Rectal smooth muscle tissue (tissue), 1 donor: ENCODE results near the gene PGA5.
"Not testable (repeated sequence)": the region's sequence is repeated elsewhere in the genome, so short reads cannot be mapped to it uniquely, and the experiment has no call there.

Source experiments
- H3K27ac ChIP-seq: one replicate; pipeline ENCODE4 v1.7.0; 2013; ENCODE audit warnings: low read depth, low read length, inconsistent platforms
- H3K27me3 ChIP-seq: one replicate; pipeline ENCODE4 v1.7.0; 2013; ENCODE audit warnings: low read length; ENCODE audit not compliant: control insufficient read depth, insufficient read depth
- H3K36me3 ChIP-seq: one replicate; pipeline ENCODE4 v1.7.0; 2013; ENCODE audit warnings: low read length; ENCODE audit not compliant: control insufficient read depth, insufficient read depth
- H3K4me1 ChIP-seq: one replicate; pipeline ENCODE4 v1.7.0; 2013; ENCODE audit warnings: low read length; ENCODE audit not compliant: control insufficient read depth, insufficient read depth
- H3K4me3 ChIP-seq: one replicate; pipeline ENCODE4 v1.7.0; 2013; ENCODE audit warnings: low read length
- H3K9ac ChIP-seq: one replicate; pipeline ENCODE4 v1.7.0; 2013; ENCODE audit warnings: low read length

Gene PGA5

DNA sequence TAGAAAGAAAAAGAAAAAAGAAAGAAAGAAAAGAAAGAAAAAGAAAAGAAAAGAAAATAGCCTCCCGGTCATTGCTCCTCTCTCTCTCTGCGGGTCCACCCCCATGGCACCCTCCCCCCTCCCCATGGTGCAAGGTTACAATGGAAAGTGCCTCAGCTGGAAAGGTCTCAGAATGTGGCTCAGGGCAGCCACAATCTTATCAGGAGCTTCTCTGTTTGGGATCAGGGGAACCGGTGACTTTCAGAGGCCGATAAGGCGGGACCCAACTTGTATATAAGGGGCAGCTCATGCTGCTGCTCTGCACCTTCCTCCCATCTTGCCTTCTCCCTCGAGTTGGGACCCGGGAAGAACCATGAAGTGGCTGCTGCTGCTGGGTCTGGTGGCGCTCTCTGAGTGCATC, at the start of gene PGA5:
Gene PGA5, plus strand, starts transcription at position 301 of the 400 bp plus-strand sequence. Its CDS starts 52 bp downstream, at position 353.
- not testable (repeated sequence) for H3K9ac ChIP-seq, H3K27ac ChIP-seq, H3K4me1 ChIP-seq, H3K4me3 ChIP-seq, H3K27me3 ChIP-seq, H3K36me3 ChIP-seq

DNA sequence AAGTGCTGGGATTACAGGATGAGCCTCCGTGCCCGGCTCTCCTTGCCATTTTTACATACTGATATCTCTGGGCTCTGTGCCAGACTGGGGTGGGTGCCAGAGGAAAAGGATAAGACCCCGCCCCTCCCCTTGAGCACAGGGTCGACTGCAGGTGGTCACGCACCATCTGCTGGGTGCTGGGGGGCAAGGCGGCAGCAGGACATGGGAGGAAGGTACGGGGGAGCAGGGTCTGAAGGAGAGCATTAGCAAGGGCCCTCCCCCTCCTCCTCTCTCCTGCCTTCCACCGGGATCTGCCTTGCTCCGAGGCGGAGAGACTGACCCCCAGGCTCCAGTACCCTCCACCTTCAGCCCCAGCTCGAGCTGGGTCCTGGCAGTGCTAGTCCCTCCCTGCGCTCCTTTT, 47.4 kb upstream of the PGA5 start:
- H3K36me3 ChIP-seq = no peaks in the 10 kb centered on the region
- H3K27me3 ChIP-seq = no peaks in the 10 kb centered on the region
- no peak overlapping the region for H3K4me3 ChIP-seq
- no peak overlapping the region for H3K9ac ChIP-seq
- H3K27ac ChIP-seq = no peak overlapping the region
- H3K4me1 ChIP-seq = no peaks in the 10 kb centered on the region

DNA sequence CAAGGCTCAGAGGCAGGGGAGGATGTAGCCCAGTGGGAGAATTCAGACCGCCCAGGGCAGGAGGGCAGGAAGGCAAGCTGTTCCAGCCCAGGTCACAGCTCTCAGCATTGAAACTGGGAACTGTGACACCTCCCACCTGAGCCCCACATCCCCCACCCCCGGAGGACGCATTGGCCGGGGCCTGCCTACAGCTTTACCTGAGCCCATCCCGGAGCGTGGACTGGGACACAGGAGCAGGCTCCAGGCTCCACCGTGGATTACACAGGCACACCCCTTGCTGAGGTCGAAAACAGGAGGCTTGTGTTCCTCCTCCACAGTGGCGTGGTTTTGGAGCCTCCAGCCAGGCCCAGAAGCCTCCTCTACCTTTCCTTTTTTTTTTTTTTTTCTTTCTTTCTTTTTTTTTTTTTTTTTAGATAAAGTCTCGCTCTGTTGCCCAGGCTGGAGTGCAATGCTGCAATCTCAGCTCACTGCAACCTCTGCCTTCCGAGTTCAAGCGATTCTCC, 46.8 kb upstream of the PGA5 start:
- Histone ChIP-seq H3K4me3 (no peak overlapping the region), H3K27me3 (no peaks in the 10 kb centered on the region), H3K27ac (no peak overlapping the region), H3K36me3 (no peaks in the 10 kb centered on the region), H3K9ac (no peak overlapping the region), H3K4me1 (no peaks in the 10 kb centered on the region)

DNA sequence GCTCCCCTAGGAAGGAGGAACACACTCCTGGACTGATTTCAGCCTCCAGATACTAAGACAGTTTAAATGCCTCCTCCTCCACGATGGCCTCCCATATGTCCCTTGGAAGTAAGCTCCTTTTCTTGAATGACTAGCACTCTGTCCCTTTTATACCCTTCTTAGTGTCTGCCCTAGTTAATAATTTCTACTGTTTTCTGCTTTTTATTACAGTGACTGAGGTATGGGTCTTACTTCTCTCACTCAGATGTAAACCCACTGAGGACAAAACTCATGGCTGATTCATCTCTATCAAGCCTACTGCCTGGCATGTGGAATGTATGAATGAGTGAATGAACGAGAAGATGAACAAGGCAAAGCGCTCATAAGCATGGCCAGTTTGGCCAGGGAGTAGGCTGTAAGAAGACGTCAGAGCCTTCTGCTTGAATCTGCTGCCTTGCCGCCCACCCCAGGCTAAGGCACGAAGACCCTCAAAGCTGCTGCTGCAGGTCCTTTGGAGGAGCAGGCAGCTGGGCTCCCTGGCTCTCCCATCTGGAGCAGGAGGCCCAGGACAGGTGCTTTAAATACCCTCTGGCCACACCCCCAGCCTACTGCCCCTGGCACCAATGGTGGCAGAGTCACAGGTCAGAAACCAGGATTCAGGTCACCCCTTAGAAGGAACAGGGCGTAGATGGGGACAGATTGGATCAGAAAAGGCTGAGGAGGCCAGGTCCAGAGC, 45.8 kb upstream of the PGA5 start:
- Histone ChIP-seq H3K27ac (no peak overlapping the region), H3K36me3 (no peaks in the 10 kb centered on the region), H3K9ac (no peak overlapping the region), H3K27me3 (no peaks in the 10 kb centered on the region), H3K4me1 (no peaks in the 10 kb centered on the region), H3K4me3 (no peak overlapping the region)

DNA sequence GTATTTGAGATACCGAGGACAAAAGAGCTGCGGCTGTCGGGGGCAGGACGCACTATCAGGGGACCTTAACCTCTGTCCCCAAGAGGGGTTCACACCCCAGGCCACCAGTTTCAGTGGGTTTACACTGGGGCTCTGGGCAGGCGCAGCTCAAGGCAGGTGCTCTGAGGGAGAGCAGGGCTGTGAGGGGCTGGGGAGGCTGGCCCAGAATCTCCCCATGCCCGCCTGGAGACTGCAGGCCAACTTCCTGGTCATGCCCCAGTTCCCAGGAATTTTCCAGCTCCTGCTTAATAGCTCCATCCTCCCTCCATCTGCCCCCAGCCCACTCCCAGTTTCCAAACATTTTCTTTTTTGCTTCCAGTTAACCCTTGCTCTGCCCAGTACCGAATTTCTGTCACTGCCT, 45.3 kb upstream of the PGA5 start:
- H3K9ac ChIP-seq = no peak overlapping the region
- H3K27ac ChIP-seq = no peak overlapping the region
- H3K4me1 ChIP-seq = no peaks in the 10 kb centered on the region
- H3K4me3 ChIP-seq = no peak overlapping the region
- H3K36me3 ChIP-seq = no peaks in the 10 kb centered on the region
- no peaks in the 10 kb centered on the region for H3K27me3 ChIP-seq

DNA sequence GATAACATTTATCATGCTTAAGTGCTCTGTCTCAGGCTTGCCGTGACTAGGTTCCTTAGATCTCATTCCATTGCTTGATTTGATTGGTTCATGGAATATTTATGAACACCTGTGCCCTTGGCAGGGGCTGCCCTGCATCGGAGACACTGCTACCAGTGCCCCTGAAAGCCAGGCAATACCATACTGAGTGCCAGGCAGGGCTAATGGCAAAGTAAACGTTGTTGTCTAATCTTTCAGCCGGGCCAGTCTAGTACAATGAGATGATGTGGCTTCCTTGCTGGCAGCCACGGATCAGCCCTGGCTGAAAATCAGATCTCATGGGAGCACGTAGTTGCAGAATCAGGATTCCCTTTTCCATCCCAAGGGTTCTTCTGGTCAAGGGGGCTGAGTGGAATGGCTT, 42.6 kb upstream of the PGA5 start:
- Histone ChIP-seq H3K36me3 (no peaks in the 10 kb centered on the region), H3K9ac (no peak overlapping the region), H3K27me3 (no peaks in the 10 kb centered on the region), H3K4me1 (no peaks in the 10 kb centered on the region), H3K4me3 (no peak overlapping the region), H3K27ac (no peak overlapping the region)

DNA sequence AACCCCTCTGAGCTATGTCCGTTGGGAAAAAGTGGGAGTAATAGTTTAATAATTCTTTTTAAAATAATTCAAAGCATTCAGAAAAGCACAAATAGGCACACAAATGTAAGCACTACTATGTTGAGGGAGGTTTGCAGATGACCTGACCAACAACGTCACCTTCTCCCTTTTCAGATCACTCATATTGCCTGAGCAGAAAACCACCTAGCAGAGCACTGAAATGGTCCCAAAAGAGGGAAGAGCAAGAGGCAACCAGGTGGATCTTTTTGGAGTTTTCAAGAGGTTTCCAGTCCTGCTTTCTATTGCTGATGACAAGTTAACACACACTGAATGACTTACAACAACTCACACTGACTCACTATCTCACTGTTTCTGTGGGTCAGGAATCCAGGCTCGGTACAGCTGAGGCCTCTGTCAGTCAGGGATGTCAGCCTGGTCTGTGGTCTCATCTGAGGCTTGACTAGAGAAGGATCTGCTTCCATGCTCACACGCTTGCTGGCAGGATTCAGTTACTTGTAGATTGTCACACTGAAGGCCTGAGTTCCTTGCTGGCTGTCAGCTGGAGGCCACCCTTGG, 41.9 kb upstream of the PGA5 start:
- no peaks in the 10 kb centered on the region for H3K27me3 ChIP-seq
- H3K36me3 ChIP-seq = no peaks in the 10 kb centered on the region
- H3K4me1 ChIP-seq = no peaks in the 10 kb centered on the region
- no peak overlapping the region for H3K27ac ChIP-seq
- H3K9ac ChIP-seq = no peak overlapping the region
- H3K4me3 ChIP-seq = no peak overlapping the region

DNA sequence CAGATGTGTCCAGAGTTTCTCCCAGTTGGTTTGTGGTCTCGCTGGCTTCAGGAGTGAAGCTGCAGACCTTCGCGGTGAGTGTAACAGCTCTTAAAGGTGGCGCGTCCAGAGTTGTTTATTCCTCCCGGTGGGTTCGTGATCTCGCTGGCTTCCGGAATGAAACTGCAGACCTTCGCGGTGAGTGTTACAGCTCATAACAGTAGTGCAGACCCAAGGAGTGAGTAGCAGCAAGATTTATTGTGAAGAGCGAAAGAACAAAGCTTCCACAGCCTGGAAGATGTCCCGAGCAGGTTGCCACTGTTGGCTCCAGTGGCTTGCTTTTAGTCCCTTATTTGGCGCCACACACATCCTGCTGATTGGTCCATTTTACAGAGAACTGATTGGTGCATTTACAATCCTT, 39.5 kb upstream of the PGA5 start:
- Histone ChIP-seq H3K9ac (no peak overlapping the region), H3K27me3 (no peaks in the 10 kb centered on the region), H3K4me1 (no peaks in the 10 kb centered on the region), H3K36me3 (no peaks in the 10 kb centered on the region), H3K27ac (no peak overlapping the region), H3K4me3 (no peak overlapping the region)

DNA sequence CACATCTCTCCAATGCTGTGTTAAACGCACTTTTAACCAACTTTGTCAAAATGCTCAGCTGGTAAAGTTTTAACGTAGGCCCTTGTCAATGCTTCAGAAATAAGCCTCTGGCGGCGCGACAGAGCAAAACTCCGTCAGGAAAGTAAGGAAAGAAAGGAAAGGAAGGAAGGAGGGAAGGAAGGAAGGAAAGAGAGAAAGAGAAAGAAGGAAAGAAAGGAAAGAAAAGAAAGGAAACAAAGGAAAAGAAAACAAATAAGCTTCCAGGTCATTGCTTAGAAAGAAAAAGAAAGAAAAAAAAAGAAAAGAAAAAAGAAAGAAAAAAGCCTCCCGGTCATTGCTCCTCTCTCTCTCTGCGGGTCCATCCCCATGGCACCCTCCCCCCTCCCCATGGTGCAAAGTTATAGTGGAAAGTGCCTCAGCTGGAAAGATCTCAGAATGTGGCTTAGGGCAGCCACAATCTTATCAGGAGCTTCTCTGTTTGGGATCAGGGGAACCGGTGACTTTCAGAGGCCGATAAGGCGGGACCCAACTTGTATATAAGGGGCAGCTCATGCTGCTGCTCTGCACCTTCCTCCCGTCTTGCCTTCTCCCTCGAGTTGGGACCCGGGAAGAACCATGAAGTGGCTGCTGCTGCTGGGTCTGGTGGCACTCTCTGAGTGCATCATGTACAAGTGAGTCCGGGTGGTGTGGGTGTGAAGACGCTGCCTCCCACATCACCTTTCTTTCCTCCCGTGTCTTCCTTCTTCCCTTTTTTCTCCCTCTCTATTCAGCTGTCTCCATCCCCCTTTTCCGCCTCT, 37.8 kb upstream of the PGA5 start, which contains the start of gene PGA3:
Gene PGA3, plus strand, starts transcription at position 566 of the 797 bp plus-strand sequence. Its CDS starts 50 bp downstream, at position 616.
- not testable (repeated sequence) for H3K27me3 ChIP-seq, H3K9ac ChIP-seq, H3K4me1 ChIP-seq, H3K36me3 ChIP-seq, H3K27ac ChIP-seq, H3K4me3 ChIP-seq

DNA sequence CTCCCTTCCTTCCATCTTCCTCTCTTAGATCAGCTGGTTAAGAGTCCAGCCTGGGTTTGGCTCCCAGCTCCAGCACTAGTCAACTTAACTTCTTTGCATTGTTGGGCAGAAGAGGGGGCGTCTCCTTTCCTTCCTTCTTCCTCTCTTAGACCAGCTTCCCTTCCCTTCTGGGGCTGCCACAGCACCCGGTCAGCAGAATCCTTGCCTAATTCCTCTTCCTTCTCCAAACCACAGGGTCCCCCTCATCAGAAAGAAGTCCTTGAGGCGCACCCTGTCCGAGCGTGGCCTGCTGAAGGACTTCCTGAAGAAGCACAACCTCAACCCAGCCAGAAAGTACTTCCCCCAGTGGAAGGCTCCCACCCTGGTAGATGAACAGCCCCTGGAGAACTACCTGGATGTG, 37.1 kb upstream of the PGA5 start:
- not testable (repeated sequence) for H3K27me3 ChIP-seq, H3K4me1 ChIP-seq, H3K27ac ChIP-seq, H3K36me3 ChIP-seq, H3K9ac ChIP-seq, H3K4me3 ChIP-seq

DNA sequence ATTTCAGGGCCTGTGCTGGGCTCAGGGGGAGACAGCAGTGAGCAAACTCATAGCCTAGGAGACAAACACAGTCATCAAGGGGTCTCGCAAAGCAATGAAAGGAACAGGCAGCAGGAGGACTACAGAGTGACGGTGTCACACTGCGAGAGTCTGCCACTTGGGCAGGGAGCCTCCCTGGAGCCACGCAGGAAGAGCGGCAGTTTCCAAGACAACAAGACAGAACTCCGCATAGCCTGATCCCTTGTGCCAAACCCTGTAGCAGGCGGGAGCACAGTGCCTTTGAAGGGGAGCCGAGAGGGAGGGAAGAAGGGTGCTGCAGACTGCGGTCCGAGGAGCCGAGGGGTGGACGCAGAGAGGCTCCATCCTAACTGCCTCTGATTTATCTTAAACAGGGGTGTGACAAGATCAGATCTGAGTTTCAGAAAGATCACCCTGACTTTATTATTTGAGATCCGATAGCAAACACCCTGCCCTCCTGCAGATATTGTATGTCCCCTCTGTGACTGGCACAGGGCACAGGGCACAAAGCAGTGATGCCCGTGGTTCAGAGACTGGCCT, 36.4 kb upstream of the PGA5 start:
- not testable (repeated sequence) for H3K36me3 ChIP-seq

DNA sequence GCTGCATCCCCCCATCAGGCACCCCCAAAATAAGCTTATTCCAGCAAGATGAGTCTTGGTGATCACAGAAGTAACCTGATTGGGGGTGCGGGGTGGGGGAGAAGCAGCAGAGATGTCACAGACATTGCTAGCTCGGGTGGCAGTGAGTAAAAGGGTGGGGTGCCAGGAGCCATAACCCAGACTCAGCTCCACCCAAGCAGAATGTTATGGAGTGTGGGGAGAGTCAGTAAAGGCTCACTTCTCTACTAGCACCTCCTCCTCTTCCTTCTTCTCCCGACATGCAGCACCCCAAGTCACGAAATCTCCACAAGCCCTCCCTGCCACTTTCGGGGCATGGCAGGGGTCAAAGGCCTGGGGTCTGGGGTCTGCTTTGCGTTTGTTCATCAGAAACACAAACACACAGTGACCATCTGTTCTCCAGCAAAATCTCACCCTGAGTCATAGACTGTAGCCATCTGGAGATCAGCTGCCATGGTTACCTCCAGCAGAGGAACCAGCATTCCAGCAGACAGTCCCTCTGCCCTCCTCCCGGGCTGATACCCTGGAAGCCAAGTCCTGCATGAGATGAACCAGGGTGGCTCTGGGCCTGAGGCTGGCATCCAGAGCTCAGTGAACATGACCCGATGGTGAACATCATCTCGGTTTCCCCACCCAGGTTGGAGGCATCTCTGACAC, 33.2 kb upstream of the PGA5 start:
- H3K4me1 ChIP-seq, H3K9ac ChIP-seq, H3K27ac ChIP-seq, H3K36me3 ChIP-seq, H3K27me3 ChIP-seq, H3K4me3 ChIP-seq: not testable (repeated sequence)

More for the DNA sequence above, 36.4 kb upstream of the PGA5 start:
- not testable (repeated sequence) for H3K27ac ChIP-seq, H3K9ac ChIP-seq, H3K27me3 ChIP-seq, H3K4me1 ChIP-seq, H3K4me3 ChIP-seq
